ENCODE data around the gene MAB21L1.

DNA sequence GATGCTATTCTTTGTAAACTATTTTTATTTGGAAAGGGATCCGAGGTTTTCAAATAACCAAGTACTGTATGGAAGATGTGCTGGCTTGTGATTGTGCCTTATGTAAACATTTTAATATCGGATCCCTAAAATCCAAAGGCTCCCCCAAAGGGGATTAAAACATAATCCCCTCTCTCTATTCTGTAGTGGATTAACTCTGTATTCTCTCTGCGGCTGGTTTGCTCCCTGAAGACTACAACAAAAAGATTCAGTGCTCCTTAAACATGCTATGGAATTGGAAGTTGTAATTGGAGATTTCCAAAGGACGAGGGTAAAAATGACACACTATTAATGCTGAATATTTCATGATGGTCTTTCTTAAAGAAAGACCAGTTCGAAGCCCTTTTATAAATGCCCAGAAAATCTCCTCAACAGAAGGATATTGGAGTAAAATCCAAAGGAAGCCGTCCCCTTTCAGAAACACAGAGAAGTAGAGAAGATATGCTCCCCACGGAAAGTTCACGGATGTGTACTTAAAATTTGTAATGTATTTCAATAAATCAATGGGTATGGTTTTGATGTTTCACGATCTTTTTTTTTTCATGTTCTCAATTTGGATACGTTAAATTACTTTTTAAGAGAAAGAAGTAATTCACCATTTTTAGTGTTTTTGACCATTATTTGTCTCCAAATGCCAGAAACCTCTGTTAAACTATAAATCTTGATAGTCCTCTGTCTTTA is 6.5 kb downstream of the MAB21L1 start:
- TF ChIP-seq EZH2 (IDR thresholded peaks at IDR 0.05; ENCODE audit: borderline replicate concordance, insufficient read depth, low read depth, low read length, poor library complexity, severe bottlenecking) = no peak
- TF ChIP-seq, protein P1, sequence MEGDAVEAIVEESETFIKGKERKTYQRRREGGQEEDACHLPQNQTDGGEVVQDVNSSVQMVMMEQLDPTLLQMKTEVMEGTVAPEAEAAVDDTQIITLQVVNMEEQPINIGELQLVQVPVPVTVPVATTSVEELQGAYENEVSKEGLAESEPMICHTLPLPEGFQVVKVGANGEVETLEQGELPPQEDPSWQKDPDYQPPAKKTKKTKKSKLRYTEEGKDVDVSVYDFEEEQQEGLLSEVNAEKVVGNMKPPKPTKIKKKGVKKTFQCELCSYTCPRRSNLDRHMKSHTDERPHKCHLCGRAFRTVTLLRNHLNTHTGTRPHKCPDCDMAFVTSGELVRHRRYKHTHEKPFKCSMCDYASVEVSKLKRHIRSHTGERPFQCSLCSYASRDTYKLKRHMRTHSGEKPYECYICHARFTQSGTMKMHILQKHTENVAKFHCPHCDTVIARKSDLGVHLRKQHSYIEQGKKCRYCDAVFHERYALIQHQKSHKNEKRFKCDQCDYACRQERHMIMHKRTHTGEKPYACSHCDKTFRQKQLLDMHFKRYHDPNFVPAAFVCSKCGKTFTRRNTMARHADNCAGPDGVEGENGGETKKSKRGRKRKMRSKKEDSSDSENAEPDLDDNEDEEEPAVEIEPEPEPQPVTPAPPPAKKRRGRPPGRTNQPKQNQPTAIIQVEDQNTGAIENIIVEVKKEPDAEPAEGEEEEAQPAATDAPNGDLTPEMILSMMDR (IDR thresholded peaks at IDR 0.05) = no peak
